Measurements from ENCODE around the gene CTIF.
A peak's percentile ranks its signal among the peaks of the same experiment; 100 is the strongest.

CTIF gene

DNA sequence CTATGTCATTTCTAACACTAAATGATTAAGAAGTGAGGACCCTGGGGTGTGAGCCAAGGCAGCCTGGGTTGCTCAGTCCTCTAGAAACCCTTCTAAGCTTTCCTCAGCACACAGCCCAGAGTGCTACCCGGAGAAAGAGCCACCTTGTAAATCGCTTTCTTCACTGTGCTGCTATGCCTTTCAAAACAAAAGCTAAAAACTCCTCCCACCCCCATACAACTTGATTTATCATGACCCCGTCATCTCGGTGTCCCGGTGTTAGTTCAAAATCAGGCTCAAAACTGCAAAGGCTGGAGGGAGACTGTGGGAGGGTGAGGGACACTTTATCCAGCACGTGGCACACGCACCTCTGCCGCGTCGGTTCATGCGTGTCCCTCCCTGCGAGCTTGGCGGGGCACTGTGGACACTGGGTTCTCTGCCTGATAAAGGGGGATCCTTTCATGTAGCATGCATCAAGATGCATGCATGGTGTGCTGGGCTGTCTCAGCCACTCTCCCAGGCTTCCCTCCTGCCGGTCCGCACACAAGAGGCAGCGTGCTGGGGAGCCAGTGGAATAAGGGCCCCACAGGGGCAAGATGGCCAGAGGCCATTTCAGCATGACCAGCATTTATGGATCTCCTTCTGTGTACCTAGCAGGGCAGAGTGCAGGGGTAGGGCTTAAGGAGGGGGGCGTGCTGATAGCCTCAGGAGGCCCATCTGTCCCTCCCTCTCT is 241.5 kb downstream of the CTIF start:
- no peak for DNase-seq

DNA sequence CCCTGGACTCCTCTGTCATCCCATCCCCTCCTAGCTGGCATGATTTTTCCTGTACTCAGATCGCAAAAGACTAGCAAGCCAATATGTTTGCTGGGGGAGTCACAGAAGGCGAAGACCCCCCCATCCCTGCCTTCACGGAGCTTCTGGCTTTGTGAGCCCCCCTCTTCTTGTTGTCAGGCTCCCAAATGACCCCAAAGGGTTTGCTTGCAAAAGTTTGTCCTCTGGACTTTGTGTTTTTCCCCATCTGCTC is 242.0 kb downstream of the CTIF start:
- no peak for DNase-seq

- peak; percentile 3 for DNase-seq
These were observed 242.5 kb downstream of the CTIF start for GRCh38 chr18:48781163-48781987.

DNA sequence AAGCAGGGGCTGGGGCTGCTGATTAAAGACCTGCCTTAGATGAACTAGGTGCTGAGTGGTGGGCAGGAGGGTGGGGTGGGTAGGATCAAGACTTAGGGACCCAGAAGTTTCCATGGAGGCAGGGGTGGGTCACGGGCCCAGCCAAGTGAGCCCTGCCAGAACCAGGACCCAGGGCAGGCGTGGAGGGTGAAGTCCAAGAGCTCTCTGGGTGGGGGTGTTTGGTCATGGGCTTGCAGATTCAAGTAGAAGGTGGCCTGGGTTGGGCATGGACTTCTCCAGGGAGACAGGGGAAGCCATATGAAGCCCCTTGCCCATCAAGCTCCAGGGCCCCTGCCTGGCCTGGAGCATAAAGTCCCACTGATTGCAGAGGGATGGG is 243.1 kb downstream of the CTIF start:
- no peak for DNase-seq

GRCh38 chr18:48782381-48782861 is 243.6 kb downstream of the CTIF start:
- DNase-seq: no peak

DNA sequence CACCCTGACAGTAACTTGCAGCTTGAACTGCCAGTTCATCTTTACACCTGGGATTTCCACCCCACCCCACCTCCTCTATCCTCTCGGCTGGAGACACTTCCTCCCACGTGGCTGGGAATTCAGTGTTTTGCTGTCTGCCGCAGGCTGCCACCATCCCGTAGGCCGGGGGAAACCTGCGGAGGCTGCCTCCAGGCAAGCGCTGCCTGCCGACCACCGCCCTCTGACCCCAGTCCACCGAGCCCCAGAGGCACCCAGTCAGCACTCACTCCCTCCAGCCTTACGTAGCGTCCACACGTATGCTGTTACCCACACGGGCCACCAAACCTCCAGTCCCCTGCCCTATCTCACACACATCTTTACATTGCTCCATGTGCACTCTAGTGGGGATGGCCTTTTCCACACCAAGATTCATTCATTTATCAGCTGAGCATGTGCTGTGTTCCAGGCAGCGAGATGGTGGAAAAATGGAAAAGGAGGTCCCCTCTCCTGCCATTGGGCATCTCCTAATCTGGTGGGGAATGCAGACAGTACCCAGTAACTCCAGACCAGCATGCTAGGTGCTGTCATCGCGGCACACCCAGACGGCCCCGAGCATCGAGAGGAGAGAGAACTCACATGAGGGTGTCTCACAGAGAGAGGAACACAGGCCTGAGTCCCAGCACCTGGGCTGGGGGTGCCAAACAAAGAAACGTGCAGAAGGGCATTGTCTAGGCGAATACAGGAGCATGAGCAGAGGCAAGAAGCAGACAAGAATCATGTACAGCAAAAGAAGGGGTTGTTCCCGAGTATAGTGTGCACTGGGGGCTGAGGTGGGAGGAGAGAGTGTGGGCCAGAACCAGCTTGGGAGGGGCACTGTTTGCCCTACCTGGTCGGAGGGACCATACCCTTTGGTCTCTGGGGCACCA is 245.0 kb downstream of the CTIF start:
- no peak for DNase-seq

DNA sequence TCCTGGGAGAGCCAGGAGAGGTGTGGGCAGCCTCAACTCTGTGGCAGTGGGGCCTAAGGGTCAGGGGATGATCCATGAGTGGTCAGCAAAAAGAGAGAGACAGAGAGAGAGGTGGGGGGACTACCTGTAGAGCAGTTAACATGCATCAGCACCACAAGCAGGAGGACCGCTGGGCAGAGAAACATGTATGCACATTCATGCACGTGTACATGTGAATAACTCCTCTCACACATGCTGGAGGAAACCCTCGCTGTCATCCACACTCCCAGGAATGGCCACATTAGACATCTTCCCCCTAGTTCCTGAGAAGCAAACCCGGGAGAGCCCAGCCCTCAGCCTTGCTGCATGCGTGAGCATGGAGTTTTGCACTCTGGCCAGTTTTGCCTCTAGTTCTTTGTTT is 245.8 kb downstream of the CTIF start:
- no peak for DNase-seq

GRCh38 chr18:48785091-48785614 is 246.3 kb downstream of the CTIF start:
- DNase-seq: no peak

- no peak for DNase-seq
These were observed 247.1 kb downstream of the CTIF start for GRCh38 chr18:48785736-48786454.

DNA sequence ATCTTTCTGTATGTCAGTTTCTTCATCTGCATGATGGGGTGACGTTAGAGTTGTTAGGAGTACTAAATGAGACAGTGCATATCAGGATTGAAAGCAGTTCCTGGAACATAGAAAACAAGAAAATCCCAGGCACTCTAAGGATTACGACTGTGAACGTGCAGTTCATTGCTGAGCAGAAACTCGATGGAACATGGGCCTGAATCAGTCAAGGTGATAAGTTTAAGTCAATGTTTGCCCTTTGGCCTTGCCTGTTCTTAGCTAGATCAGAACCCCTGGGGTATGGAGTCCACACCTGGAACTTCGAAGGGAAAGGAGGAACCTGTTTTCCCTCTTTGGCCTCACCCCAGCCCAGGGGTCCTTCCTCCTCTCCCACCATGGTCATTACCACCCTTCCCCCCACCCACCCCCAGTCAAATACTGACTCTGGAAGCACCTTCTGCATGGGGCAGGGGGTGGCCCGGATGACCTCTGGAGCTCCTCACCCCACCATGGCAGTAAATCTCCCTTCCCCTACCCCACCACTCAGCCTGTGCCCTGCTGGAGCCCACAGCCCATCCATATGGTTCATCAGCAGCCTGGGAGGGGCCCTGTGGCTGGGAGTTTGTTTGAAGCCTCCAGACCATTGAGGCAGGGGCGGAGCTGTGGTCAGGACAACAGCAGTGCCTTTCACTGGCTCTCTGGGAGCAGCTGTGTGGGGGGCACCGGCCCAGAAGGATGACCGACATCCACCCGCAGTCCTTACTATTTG is 247.8 kb downstream of the CTIF start:
- no peak for DNase-seq

DNA sequence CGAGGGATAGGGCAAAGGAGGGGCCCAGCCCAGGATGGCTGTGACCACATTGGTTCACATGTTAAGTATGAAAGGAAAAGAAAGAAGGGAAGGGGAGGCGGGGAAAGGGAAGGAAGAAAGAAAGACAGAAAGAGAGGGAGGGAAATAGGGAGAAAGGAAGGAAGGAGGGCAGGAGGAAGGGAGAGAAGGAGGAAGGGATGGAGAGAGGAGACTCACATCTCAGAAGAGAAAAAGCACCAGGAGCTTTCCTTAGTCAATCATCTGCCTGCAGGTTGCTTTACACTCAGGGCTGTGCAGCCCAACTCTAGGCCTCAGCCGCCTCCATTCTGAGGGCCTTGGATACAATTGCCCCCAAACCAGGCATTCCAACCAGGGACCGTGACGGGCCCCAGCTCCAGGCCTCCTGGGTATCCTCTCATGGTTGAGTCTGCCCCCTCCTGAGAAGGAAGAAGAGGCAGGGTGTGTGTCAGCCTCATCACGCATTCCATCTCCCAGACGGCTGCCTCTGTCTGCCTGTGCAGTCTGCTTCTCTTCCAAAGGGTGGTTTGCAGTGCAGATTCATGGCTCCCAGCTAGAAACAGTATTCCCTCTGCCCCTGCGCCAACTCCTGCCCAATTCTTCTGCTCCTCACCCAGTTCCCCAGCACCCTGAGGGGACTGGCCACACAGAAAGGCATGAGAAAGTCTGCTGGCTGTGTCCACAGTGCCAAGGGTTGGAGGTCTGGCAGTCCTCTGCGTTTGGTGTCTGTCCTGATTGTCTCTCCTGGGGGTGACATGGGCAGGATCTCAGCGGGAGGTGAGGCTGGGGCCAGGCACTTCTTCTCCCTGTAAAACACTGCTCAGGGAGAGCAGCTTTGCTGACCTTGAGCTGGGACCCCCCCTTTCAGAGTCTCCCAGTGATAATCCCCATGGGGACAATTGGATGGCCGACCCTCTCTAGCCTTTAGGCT is 248.6 kb downstream of the CTIF start:
- no peak for DNase-seq

GRCh38 chr18:48788373-48788772 is 249.5 kb downstream of the CTIF start:
- DNase-seq: no peak

- no peak for DNase-seq
These were observed 250.5 kb downstream of the CTIF start for GRCh38 chr18:48789259-48789812.

DNA sequence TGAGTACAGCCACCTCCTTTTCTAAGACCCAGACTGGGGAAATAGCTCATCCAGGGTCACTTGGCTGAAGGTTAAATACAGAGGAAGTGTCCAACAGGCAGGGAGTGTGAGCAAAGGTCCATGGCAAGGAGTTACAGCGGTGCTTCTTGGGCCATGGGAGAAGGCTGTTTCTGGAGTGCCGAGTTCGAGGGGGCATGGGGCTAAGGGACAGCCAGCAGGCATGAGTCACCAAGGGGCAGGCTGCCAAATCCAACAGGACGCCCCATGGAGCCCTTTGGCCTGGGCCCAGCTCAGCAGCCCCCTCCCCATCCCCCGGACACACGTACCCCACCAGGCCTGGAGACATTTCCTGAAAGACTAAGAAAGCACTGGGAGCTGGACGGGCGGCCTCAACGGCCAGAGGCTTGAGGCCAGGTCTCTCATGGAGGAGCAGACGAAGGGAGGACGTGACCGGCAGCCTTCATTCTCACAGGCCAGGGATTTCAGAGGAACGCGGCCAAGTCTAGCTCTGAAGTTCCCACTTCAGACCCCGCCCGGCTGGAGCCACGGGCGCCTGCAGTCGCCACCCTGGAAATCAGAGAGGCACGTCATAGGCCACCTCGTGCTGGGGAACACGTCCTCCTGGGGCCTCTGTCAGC is 251.5 kb downstream of the CTIF start:
- no peak for DNase-seq

GRCh38 chr18:48790869-48791635 is 252.2 kb downstream of the CTIF start:
- no peak for DNase-seq

DNA sequence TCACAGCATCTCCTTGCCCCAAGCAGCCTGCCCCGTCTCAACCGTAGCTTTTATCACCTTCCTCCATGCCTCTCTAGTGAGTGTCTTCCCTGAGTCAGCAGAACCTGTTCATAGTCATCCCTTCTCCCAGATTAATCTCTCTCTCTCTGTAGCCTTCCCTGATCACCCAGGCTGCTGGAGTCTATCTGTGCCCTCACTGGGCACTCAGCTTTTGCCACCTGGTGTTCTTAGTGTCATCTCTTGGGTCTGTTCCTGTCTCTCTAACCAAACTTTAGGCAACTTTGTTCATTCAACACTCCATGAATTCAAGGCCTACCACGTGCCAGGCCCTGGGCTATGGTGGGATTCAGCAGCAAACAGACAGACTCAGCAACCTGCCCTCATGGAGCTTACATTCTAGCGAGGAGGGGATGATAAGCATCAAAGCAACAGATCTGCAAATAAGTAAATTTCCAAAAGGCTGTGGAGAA is 252.8 kb downstream of the CTIF start:
- DNase-seq: no peak

DNA sequence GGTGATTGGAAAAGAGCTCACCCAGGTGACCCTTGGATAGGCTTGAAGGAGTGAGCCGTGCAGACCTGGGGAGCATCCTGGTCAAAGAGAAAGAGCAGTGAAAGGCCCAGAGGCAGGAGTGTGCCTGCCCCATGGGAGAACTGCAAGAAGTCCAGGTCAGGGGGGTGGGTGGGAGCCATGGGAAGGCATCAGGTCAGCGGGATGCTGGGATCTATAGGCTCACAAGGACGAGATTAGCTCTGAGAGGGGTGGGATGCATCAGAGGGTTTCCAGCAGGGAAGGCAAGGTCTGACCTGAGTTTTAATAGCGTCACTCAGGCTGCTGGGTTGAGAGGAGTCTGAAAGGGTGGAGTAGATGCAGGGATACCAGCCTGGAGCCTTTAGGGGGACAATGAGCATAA is 253.3 kb downstream of the CTIF start:
- no peak for DNase-seq

DNA sequence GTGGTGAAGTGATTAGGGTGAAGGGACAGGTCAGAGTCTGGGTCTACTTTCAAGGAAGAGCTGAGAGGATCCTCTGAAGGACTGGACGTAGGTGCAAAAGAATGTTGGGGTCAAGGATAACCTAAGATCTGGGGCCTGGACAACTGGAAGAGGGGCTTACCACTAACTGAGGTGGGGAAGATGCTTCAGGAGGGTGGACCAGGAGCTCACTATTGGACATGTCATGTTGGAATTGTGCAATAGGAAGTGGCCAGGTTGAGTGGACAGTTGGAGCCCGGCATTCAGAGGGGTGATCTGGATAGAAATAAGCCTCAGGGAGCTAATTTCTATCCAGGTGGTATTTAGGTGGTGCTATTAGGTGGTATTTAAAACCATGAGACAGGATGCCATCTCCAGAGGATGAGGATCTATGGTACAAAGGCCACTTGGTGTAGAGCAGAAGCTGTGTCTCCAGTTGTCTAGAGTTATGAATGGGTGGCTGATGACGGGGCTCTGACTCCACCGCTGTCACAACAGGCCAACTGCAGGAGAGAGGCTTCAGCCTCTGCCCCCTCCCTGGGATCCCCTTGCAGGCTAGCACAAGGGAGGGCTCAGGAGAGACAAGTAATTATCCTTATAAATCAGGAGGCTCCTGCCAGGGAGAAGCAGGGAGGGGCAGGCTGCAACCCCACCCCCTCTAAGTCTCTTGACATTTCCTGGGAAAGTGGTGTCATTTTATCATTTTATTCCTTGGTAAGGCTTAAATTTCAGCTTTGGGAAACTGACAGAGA is 254.0 kb downstream of the CTIF start:
- DNase-seq: no peak
